Astrocyte (in vitro differentiated cells and primary cell): Measurements from ENCODE around the gene COL6A1.
"Not testable (repeated sequence)": the region's sequence is repeated elsewhere in the genome, so short reads cannot be mapped to it uniquely, and the experiment has no call there.

Experiments
- CTCF ChIP-seq: IDR thresholded peaks from 2 replicates; pipeline ENCODE4 v1.5.1; 2011; ENCODE audit warnings: low read depth, mild to moderate bottlenecking, inconsistent platforms, low read length, moderate library complexity; ENCODE audit not compliant: insufficient read depth
- EZH2 ChIP-seq: IDR thresholded peaks from 2 replicates; pipeline ENCODE4 v1.6.1; 2012; ENCODE audit warnings: mild to moderate bottlenecking, low read length, inconsistent platforms; ENCODE audit not compliant: insufficient read depth

GRCh38 chr21:46046906-46047305 lies 65.3 kb downstream of the COL6A1 start:
- TF ChIP-seq CTCF, EZH2: not testable (repeated sequence)
